HepG2 (cell line): ENCODE measurements around the gene NAA38. TPM values are rescaled to one million over a fixed set of nuclear protein-coding genes. Genes with fewer than 3 reads are reported as not detected.

Source experiments
- FOSL1 ChIP-seq: sonication (generic); formaldehyde crosslinking; IDR thresholded peaks from 2 replicates; pipeline ENCODE4 v1.9.0; 2021; ENCODE audit warnings: missing genetic modification reagents, borderline replicate concordance
- GLI4 ChIP-seq: sonication (generic); formaldehyde crosslinking; IDR thresholded peaks from 2 replicates; pipeline ENCODE4 v1.5.1; 2020; ENCODE audit warnings: missing genetic modification reagents, mild to moderate bottlenecking, moderate library complexity, borderline replicate concordance
- RARA ChIP-seq: IDR thresholded peaks from 2 replicates; pipeline ENCODE4 v1.6.1; 2016; ENCODE audit warnings: missing genetic modification reagents, missing compliant biosample characterization
- ZBTB26 ChIP-seq: IDR thresholded peaks from 2 replicates; pipeline ENCODE4 v1.6.1; 2016; ENCODE audit warnings: missing compliant biosample characterization, missing genetic modification reagents, borderline replicate concordance
- ZNF407 ChIP-seq: sonication (generic); formaldehyde crosslinking; IDR thresholded peaks from one replicate; pipeline ENCODE4 v1.5.1; 2020; ENCODE audit warnings: mild to moderate bottlenecking, missing genetic modification reagents; ENCODE audit errors: not compliant biosample characterization
- ZNF430 ChIP-seq: sonication (generic); formaldehyde crosslinking; IDR thresholded peaks from 2 replicates; pipeline ENCODE4 v1.9.0; 2021; ENCODE audit warnings: mild to moderate bottlenecking, missing genetic modification reagents
- ZNF569 ChIP-seq: sonication (generic); formaldehyde crosslinking; IDR thresholded peaks from 2 replicates; pipeline ENCODE4 v1.5.0; 2020; ENCODE audit warnings: mild to moderate bottlenecking, missing genetic modification reagents, moderate library complexity, borderline replicate concordance
- polyA plus RNA-seq, 8 experiments: library from polyadenylated mRNA; depleted of rRNA in 3 of 8; stranded (reverse) in 7 of 8; unstranded in 1 of 8; fragments of >200 nt; fragmentation: Illumina TruSeq in 4 of 8; extraction: Trizol in 4 of 8; gene quantifications; 2 replicates each; pipeline versions ENCODE4 v1.2.1 to v1.2.3, GENCODE V29; 2011 to 2016; ENCODE audit warnings: low read depth in 4 of 8, missing spikeins in 1 of 8, mixed read lengths in 1 of 8; ENCODE audit not compliant: insufficient read depth in 1 of 8
- total RNA-seq, 5 experiments: library from RNA; depleted of rRNA; stranded (reverse); fragments of >200 nt; fragmentation: Illumina TruSeq; extraction: Trizol; gene quantifications; 2 replicates each; pipeline ENCODE4 v1.2.3, GENCODE V29; 2016; ENCODE audit warnings: low read depth in 1 of 5
- TF ChIP-seq, protein P1 (sequence below): sonication (generic); formaldehyde crosslinking; IDR thresholded peaks from 2 replicates; pipeline ENCODE4 v1.4.0; 2020; ENCODE audit warnings: missing genetic modification reagents
- TF ChIP-seq, protein P2 (sequence below): sonication (generic); formaldehyde crosslinking; IDR thresholded peaks from 2 replicates; pipeline ENCODE4 v1.4.0; 2020; ENCODE audit warnings: missing genetic modification reagents

NAA38 gene
- total and polyA plus RNA-seq, 2 of the 13 experiments (the other 11 are each of a cell fraction or from before 2014, with no cell fraction given): 46.9 to 91.6 TPM

DNA sequence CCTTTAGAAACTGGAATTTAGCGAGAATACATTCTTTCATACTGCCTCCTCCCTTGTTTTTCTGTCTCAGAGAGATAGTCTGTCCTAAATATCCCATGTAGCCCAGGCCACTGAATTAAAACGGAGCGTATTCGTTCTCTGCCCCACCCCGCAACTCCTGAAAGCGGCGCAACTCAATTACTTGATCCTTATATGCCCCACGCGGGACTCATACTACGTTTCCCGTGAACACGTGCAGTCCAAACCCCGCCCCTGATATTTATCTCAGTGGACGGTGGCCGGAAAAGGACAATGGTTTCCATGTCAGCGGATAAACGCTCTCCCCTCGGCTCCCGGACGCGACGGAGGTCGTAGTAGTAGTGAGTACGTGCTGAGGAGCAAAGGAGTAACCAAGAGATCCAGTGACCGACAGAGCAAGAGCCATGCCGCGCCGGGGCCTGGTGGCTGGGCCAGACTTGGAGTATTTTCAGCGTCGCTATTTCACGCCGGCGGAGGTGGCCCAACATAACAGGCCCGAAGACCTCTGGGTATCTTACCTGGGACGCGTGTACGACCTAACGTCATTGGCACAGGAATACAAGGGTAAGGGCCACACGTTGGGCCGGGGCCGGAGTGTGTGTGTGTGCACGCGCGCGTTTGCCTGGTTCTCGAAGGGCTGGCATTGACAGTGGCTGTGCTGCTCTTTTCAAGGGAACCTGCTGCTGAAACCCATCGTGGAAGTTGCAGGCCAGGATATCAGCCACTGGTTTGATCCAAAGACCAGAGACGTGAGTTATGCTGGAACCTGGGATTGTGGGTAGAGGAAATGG is 558 bp upstream of the NAA38 start, which contains the start of gene CYB5D1 (continued):
- TF ChIP-seq, protein P1, sequence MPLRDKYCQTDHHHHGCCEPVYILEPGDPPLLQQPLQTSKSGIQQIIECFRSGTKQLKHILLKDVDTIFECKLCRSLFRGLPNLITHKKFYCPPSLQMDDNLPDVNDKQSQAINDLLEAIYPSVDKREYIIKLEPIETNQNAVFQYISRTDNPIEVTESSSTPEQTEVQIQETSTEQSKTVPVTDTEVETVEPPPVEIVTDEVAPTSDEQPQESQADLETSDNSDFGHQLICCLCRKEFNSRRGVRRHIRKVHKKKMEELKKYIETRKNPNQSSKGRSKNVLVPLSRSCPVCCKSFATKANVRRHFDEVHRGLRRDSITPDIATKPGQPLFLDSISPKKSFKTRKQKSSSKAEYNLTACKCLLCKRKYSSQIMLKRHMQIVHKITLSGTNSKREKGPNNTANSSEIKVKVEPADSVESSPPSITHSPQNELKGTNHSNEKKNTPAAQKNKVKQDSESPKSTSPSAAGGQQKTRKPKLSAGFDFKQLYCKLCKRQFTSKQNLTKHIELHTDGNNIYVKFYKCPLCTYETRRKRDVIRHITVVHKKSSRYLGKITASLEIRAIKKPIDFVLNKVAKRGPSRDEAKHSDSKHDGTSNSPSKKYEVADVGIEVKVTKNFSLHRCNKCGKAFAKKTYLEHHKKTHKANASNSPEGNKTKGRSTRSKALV (CRISPR knock-in tag): no peak
- TF ChIP-seq ZNF569 (CRISPR knock-in tag) (no peak), RARA (CRISPR knock-in tag) (no peak), ZBTB26 (CRISPR knock-in tag) (no peak), ZNF430 (0 out of 2 replicates have a peak, but pooled peaks have one; percentile 20), GLI4 (no peak), ZNF407 (CRISPR knock-in tag) (peak; percentile 79), FOSL1 (CRISPR knock-in tag) (no peak)
- TF ChIP-seq, protein P2, sequence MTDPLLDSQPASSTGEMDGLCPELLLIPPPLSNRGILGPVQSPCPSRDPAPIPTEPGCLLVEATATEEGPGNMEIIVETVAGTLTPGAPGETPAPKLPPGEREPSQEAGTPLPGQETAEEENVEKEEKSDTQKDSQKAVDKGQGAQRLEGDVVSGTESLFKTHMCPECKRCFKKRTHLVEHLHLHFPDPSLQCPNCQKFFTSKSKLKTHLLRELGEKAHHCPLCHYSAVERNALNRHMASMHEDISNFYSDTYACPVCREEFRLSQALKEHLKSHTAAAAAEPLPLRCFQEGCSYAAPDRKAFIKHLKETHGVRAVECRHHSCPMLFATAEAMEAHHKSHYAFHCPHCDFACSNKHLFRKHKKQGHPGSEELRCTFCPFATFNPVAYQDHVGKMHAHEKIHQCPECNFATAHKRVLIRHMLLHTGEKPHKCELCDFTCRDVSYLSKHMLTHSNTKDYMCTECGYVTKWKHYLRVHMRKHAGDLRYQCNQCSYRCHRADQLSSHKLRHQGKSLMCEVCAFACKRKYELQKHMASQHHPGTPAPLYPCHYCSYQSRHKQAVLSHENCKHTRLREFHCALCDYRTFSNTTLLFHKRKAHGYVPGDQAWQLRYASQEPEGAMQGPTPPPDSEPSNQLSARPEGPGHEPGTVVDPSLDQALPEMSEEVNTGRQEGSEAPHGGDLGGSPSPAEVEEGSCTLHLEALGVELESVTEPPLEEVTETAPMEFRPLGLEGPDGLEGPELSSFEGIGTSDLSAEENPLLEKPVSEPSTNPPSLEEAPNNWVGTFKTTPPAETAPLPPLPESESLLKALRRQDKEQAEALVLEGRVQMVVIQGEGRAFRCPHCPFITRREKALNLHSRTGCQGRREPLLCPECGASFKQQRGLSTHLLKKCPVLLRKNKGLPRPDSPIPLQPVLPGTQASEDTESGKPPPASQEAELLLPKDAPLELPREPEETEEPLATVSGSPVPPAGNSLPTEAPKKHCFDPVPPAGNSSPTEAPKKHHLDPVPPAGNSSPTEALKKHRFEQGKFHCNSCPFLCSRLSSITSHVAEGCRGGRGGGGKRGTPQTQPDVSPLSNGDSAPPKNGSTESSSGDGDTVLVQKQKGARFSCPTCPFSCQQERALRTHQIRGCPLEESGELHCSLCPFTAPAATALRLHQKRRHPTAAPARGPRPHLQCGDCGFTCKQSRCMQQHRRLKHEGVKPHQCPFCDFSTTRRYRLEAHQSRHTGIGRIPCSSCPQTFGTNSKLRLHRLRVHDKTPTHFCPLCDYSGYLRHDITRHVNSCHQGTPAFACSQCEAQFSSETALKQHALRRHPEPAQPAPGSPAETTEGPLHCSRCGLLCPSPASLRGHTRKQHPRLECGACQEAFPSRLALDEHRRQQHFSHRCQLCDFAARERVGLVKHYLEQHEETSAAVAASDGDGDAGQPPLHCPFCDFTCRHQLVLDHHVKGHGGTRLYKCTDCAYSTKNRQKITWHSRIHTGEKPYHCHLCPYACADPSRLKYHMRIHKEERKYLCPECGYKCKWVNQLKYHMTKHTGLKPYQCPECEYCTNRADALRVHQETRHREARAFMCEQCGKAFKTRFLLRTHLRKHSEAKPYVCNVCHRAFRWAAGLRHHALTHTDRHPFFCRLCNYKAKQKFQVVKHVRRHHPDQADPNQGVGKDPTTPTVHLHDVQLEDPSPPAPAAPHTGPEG: no peak
